Measurements from ENCODE around the gene IMPG2. TPM values are rescaled to one million over a fixed set of nuclear protein-coding genes. Genes with fewer than 3 reads are reported as not detected.

IMPG2 gene
- total RNA-seq, 5 donors from 2014 or later (not counting 1 experiment from before 2014, with no cell fraction given), result 0.56 to 0.88 (median 0.76) TPM

DNA sequence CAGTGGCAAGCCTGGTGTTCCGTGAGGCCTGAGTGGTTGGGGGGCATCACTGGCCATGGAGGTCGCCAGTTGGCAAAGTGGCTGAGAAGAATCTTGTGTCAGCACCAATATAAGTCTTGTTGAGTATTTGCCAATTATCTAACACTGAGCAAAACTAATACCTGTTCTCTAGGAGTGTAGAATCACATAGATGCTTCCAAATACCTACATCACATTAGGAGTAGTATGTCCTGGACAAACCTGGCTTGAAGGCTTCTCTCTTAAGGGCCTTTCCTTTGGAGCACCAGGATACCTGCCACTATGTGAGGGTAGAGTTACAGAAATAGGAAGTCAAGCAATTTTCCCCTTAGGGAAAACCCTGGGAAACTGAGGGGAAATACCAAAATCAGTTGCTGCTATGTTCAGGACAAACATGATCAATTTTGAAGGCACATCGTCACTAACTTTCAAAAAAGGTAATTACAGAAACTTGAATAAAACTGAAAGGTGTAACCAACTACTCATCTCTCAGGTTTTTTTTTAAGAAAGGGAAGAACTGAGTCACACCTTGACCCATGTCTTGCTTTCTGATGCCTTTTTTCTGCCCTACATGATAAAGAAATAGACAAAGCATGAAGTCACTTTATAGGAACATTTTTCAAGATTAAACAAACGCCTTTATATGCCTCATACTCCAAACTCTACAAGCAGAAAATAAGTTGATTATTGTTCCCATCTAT, 100.4 kb downstream of the IMPG2 start:
- Histone ChIP-seq H3K9me3 (no peaks in the 10 kb centered on the region), H3K4me1 (ENCODE audit: control insufficient read depth in 1 of 2, extremely low read depth in 1 of 2, insufficient read depth in 2 of 2, low read length in 2 of 2) (no peaks in the 10 kb centered on the region), H3K36me3 (ENCODE audit: control insufficient read depth in 2 of 2, extremely low read depth in 1 of 2, insufficient read depth in 1 of 2, low read length in 1 of 2) (no peaks in the 10 kb centered on the region), H3K4me3 (ENCODE audit: control insufficient read depth in 1 of 2, extremely low read depth in 1 of 2, low read length in 1 of 2) (no peak overlapping the region), H3K27me3 (replicated peaks in 1 of 2; ENCODE audit: control insufficient read depth in 2 of 2, extremely low read depth in 1 of 2, insufficient read depth in 2 of 2, low read length in 1 of 2) (no peaks in the 10 kb centered on the region), H3K27ac (ENCODE audit: low read length) (no peak overlapping the region)
- CTCF ChIA-PET, result no interaction called here
- POLR2A ChIA-PET, result no interaction called here
- H3K27ac Mint-ChIP-seq, result no peak overlapping the region
- no peak overlapping the region for H3K4me3 Mint-ChIP-seq
- WGBS (ENCODE audit: insufficient coverage), result 80% methylated on average over 1 of the region's 4 CpGs
- ATAC-seq (replicated peaks in 1 of 4) (no peak), DNase-seq (no peak)
- H3K4me1 Mint-ChIP-seq, result no peaks in the 10 kb centered on the region
- no peaks in the 10 kb centered on the region for H3K36me3 Mint-ChIP-seq
- H3K27me3 Mint-ChIP-seq, result no peaks in the 10 kb centered on the region
- H3K9me3 Mint-ChIP-seq, result peaks cover 0 to 5% (median 4%) of the 10 kb centered on the region in 3 donors

DNA sequence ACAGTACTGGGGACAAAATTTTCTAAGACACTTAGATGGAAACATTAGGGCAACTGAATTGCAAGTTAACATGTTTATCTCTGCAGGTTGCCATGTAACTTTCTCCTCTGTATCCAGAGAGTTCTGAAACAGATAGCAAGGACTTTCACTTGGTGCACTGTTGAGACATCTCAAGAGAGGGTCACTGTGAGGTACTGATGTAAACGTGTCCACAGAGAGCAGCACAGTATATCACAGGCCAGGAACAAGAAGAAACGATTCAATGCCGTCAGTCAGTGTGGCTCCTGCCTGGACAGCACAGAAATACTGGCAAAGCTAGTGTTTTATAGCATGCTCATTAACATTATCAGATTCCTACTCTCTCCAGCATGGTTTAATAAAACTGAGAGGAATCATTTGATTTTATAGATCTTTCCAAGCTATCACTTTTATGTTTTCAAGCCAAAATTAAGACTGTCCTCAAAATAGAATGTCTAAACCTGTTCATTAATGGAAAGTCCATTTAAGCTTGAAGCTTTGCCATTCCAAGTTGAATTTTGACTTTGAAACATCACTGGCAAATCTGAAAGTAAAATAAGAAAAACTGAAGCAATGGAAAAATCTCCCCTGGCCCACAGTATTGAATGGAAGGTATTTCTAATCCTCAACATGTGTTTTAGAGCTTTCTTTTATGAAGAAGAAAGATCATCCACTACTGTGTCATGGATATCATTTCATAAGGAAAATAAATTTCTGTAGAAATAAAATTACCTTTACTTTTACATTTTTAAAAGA, 102.7 kb downstream of the IMPG2 start:
- no peaks in the 10 kb centered on the region for H3K27me3 ChIP-seq (replicated peaks in 1 of 2; ENCODE audit: control insufficient read depth in 2 of 2, extremely low read depth in 1 of 2, insufficient read depth in 2 of 2, low read length in 1 of 2)
- Mint-ChIP-seq H3K4me1 (no peaks in the 10 kb centered on the region), H3K36me3 (no peaks in the 10 kb centered on the region), H3K4me3 (no peak overlapping the region), H3K27ac (no peak overlapping the region), H3K9me3 (peaks cover 0 to 16% (median 9%) of the 10 kb centered on the region in 3 donors), H3K27me3 (no peaks in the 10 kb centered on the region)
- no peak overlapping the region for H3K4me3 ChIP-seq (ENCODE audit: control insufficient read depth in 1 of 2, extremely low read depth in 1 of 2, low read length in 1 of 2)
- WGBS (ENCODE audit: insufficient coverage), result 83% methylated on average over 3 of the region's 3 CpGs
- CTCF ChIA-PET, result no interaction called here
- H3K4me1 ChIP-seq (ENCODE audit: control insufficient read depth in 1 of 2, extremely low read depth in 1 of 2, insufficient read depth in 2 of 2, low read length in 2 of 2), result no peaks in the 10 kb centered on the region
- H3K27ac ChIP-seq (ENCODE audit: low read length), result no peak overlapping the region
- H3K9me3 ChIP-seq, result no peaks in the 10 kb centered on the region
- POLR2A ChIA-PET, result no interaction called here
- DNase-seq (no peak), ATAC-seq (replicated peaks in 1 of 4) (no peak)
- H3K36me3 ChIP-seq (ENCODE audit: control insufficient read depth in 2 of 2, extremely low read depth in 1 of 2, insufficient read depth in 1 of 2, low read length in 1 of 2), result no peaks in the 10 kb centered on the region

- ATAC-seq (replicated peaks in 1 of 4) (no peak), DNase-seq (no peak)
- ChIA-PET POLR2A (no interaction called here), CTCF (no interaction called here)
- Mint-ChIP-seq H3K9me3 (peaks cover 0 to 16% (median 9%) of the 10 kb centered on the region in 3 donors), H3K4me3 (no peak overlapping the region), H3K27ac (no peak overlapping the region), H3K27me3 (no peaks in the 10 kb centered on the region), H3K36me3 (no peaks in the 10 kb centered on the region), H3K4me1 (no peaks in the 10 kb centered on the region)
- Histone ChIP-seq H3K27me3 (replicated peaks in 1 of 2; ENCODE audit: control insufficient read depth in 2 of 2, extremely low read depth in 1 of 2, insufficient read depth in 2 of 2, low read length in 1 of 2) (no peaks in the 10 kb centered on the region), H3K27ac (ENCODE audit: low read length) (no peak overlapping the region), H3K9me3 (no peaks in the 10 kb centered on the region), H3K4me3 (ENCODE audit: control insufficient read depth in 1 of 2, extremely low read depth in 1 of 2, low read length in 1 of 2) (no peak overlapping the region), H3K4me1 (ENCODE audit: control insufficient read depth in 1 of 2, extremely low read depth in 1 of 2, insufficient read depth in 2 of 2, low read length in 2 of 2) (no peaks in the 10 kb centered on the region), H3K36me3 (ENCODE audit: control insufficient read depth in 2 of 2, extremely low read depth in 1 of 2, insufficient read depth in 1 of 2, low read length in 1 of 2) (no peaks in the 10 kb centered on the region)
- no CpG with 5 or more reads among the region's 3 CpGs for WGBS (ENCODE audit: insufficient coverage)
Measured at GRCh38 chr3:101216710-101217465, 103.5 kb downstream of the IMPG2 start.

GRCh38 chr3:101212730-101213129, 107.6 kb downstream of the IMPG2 start:
- no peak for DNase-seq
- ChIA-PET CTCF (no interaction called here), POLR2A (no interaction called here)
- Mint-ChIP-seq H3K4me1 (no peaks in the 10 kb centered on the region), H3K27ac (no peak overlapping the region), H3K4me3 (no peak overlapping the region), H3K27me3 (peaks cover 3 to 9% of the 10 kb centered on the region in 2 donors), H3K36me3 (no peaks in the 10 kb centered on the region), H3K9me3 (peaks cover 0 to 11% (median 5%) of the 10 kb centered on the region in 3 donors)
- Histone ChIP-seq H3K4me3 (ENCODE audit: control insufficient read depth in 1 of 2, extremely low read depth in 1 of 2, low read length in 1 of 2) (no peak overlapping the region), H3K27me3 (replicated peaks in 1 of 2; ENCODE audit: control insufficient read depth in 2 of 2, extremely low read depth in 1 of 2, insufficient read depth in 2 of 2, low read length in 1 of 2) (no peaks in the 10 kb centered on the region), H3K9me3 (no peaks in the 10 kb centered on the region), H3K27ac (ENCODE audit: low read length) (no peak overlapping the region), H3K36me3 (ENCODE audit: control insufficient read depth in 2 of 2, extremely low read depth in 1 of 2, insufficient read depth in 1 of 2, low read length in 1 of 2) (no peaks in the 10 kb centered on the region), H3K4me1 (ENCODE audit: control insufficient read depth in 1 of 2, extremely low read depth in 1 of 2, insufficient read depth in 2 of 2, low read length in 2 of 2) (no peaks in the 10 kb centered on the region)
- ATAC-seq (replicated peaks in 1 of 4), result no peak
- WGBS (ENCODE audit: insufficient coverage), result no CpG with 5 or more reads among the region's 2 CpGs

DNA sequence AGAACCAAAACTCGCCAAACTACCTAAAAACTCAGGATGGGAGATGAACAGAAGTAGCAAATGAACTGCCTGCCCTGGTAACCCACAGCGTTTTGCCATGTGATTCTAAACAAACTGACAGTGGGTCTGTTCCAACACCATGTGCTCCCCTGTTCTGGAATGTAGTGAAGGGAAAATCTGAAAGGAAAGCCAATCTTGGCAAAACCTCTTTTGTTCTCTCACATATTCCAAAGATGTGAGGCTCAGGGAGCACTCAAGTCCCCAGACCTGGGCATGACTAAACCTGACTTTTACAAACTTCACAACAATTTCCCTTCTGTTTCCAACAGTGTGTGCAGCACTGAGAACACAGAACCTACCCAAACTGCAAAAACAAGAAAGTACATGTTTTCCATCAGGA, 116.1 kb downstream of the IMPG2 start:
- Histone ChIP-seq H3K27me3 (replicated peaks in 1 of 2; ENCODE audit: control insufficient read depth in 2 of 2, extremely low read depth in 1 of 2, insufficient read depth in 2 of 2, low read length in 1 of 2) (no peaks in the 10 kb centered on the region), H3K4me3 (ENCODE audit: control insufficient read depth in 1 of 2, extremely low read depth in 1 of 2, low read length in 1 of 2) (no peak overlapping the region), H3K27ac (ENCODE audit: low read length) (no peak overlapping the region), H3K9me3 (no peaks in the 10 kb centered on the region), H3K4me1 (ENCODE audit: control insufficient read depth in 1 of 2, extremely low read depth in 1 of 2, insufficient read depth in 2 of 2, low read length in 2 of 2) (no peaks in the 10 kb centered on the region), H3K36me3 (ENCODE audit: control insufficient read depth in 2 of 2, extremely low read depth in 1 of 2, insufficient read depth in 1 of 2, low read length in 1 of 2) (no peaks in the 10 kb centered on the region)
- Mint-ChIP-seq H3K27ac (no peak overlapping the region), H3K9me3 (no peaks in the 10 kb centered on the region), H3K4me1 (no peaks in the 10 kb centered on the region), H3K27me3 (peaks cover 11 to 36% of the 10 kb centered on the region in 2 donors), H3K4me3 (no peak overlapping the region), H3K36me3 (no peaks in the 10 kb centered on the region)
- 100% methylated on average over 1 of the region's 2 CpGs for WGBS (ENCODE audit: insufficient coverage)
- ATAC-seq (replicated peaks in 1 of 4) (no peak), DNase-seq (no peak)
- ChIA-PET POLR2A (no interaction called here), CTCF (no interaction called here)

DNA sequence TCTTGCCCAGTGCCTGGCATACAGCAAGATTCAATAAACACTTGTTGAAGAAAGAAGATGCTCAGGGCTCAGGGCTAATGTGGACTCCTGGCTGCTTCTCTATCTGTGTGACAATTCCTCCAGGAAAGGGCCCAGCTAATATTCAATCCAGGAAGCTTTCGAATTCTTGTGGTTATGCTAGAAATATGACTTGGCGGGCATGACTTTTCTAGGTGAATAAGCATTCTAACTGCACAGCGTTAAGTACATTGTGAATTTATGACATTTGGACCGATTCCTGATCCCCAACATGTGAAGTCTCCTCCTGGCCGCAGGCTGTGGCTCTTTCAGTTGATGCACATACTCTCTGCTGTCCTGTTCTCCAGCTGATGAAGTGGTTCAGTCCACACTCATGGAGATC, 117.0 kb downstream of the IMPG2 start:
- no peaks in the 10 kb centered on the region for H3K4me1 Mint-ChIP-seq
- H3K27ac Mint-ChIP-seq, result no peak overlapping the region
- H3K9me3 Mint-ChIP-seq, result no peaks in the 10 kb centered on the region
- Histone ChIP-seq H3K4me1 (ENCODE audit: control insufficient read depth in 1 of 2, extremely low read depth in 1 of 2, insufficient read depth in 2 of 2, low read length in 2 of 2) (no peaks in the 10 kb centered on the region), H3K36me3 (ENCODE audit: control insufficient read depth in 2 of 2, extremely low read depth in 1 of 2, insufficient read depth in 1 of 2, low read length in 1 of 2) (no peaks in the 10 kb centered on the region), H3K9me3 (no peaks in the 10 kb centered on the region), H3K27ac (ENCODE audit: low read length) (no peak overlapping the region), H3K4me3 (ENCODE audit: control insufficient read depth in 1 of 2, extremely low read depth in 1 of 2, low read length in 1 of 2) (no peak overlapping the region), H3K27me3 (replicated peaks in 1 of 2; ENCODE audit: control insufficient read depth in 2 of 2, extremely low read depth in 1 of 2, insufficient read depth in 2 of 2, low read length in 1 of 2) (no peaks in the 10 kb centered on the region)
- ATAC-seq (replicated peaks in 1 of 4), result no peak
- H3K36me3 Mint-ChIP-seq, result no peaks in the 10 kb centered on the region
- H3K27me3 Mint-ChIP-seq, result peaks cover 11 to 36% of the 10 kb centered on the region in 2 donors
- POLR2A ChIA-PET, result no interaction called here
- CTCF ChIA-PET, result no interaction called here
- no peak overlapping the region for H3K4me3 Mint-ChIP-seq
- no peak for DNase-seq
- 51% methylated on average over 4 of the region's 5 CpGs for WGBS (ENCODE audit: insufficient coverage)
